GM12873 (cell line): ENCODE results near the gene INPP4A.

Experiments
- TF ChIP-seq, protein P1 (sequence below): IDR thresholded peaks from 2 replicates; pipeline ENCODE4 v1.5.1; 2012; ENCODE audit warnings: low read depth, mild to moderate bottlenecking, moderate library complexity, low read length, control low read depth; ENCODE audit not compliant: insufficient read depth; ENCODE audit errors: missing control alignments

INPP4A gene

DNA sequence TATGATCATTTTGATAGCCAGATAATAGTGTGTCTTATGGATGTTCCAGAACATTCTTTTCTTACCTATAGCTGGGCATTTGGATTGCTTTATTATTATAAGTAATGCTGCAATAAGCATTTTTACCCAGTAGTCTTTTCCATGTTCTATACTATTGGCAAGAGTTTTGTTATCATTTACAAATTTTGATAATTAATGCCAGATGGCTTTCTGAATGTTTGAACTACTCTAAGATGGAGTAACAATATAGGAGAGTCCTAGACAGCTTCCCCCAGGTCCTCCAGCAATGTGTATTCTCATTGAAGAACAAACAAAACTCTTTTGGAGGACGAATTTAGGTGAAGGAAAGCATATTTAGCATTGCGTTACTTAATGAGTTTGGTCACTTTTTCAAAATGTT is 73.0 kb downstream of the INPP4A start:
- TF ChIP-seq, protein P1, sequence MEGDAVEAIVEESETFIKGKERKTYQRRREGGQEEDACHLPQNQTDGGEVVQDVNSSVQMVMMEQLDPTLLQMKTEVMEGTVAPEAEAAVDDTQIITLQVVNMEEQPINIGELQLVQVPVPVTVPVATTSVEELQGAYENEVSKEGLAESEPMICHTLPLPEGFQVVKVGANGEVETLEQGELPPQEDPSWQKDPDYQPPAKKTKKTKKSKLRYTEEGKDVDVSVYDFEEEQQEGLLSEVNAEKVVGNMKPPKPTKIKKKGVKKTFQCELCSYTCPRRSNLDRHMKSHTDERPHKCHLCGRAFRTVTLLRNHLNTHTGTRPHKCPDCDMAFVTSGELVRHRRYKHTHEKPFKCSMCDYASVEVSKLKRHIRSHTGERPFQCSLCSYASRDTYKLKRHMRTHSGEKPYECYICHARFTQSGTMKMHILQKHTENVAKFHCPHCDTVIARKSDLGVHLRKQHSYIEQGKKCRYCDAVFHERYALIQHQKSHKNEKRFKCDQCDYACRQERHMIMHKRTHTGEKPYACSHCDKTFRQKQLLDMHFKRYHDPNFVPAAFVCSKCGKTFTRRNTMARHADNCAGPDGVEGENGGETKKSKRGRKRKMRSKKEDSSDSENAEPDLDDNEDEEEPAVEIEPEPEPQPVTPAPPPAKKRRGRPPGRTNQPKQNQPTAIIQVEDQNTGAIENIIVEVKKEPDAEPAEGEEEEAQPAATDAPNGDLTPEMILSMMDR: no peak

DNA sequence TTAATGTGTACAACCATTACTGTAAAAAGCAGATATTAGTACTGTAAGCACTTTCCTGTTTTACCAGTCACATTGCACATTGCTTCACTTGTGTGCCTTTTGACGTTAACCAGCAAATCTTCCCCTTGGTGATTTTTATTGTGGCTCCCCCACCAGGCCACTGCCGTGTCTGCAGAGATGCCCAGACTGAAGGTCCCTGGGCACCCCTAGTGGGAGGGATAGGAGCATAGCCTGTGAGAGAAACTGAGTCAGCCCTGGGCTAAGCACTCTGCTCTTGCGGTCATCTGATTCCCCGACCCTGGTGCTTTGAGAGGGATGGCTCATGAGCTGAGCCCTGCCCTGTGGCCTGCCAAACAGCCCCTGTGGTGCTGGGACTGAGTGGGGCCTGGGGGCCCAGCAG is 73.4 kb downstream of the INPP4A start:
- TF ChIP-seq, protein P1: peak; percentile 72

DNA sequence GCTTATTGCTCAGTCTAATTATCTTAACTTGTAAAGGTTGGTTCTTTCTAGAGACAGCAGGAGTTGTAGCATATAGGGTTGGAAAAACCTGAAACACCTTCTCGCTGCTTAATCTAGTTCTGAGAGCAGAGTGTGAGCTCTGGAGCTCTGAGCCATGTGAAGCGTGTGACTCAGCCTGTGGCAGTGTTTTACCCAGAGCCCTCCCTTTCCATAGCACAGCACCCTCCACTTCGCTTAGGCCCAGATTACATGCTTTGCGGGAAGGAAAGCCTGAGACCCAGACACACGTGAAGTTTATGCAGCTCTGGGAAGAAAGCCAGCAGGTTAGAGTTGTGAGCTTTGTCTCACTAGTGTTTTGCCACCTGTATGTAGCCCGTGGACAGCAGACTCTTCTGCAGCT is 74.5 kb downstream of the INPP4A start:
- TF ChIP-seq, protein P1: no peak

- TF ChIP-seq, protein P1: no peak
Observed at GRCh38 chr2:98519851-98520250, 75.2 kb downstream of the INPP4A start.

- TF ChIP-seq, protein P1: no peak
Observed at GRCh38 chr2:98520806-98521205, 76.1 kb downstream of the INPP4A start.

DNA sequence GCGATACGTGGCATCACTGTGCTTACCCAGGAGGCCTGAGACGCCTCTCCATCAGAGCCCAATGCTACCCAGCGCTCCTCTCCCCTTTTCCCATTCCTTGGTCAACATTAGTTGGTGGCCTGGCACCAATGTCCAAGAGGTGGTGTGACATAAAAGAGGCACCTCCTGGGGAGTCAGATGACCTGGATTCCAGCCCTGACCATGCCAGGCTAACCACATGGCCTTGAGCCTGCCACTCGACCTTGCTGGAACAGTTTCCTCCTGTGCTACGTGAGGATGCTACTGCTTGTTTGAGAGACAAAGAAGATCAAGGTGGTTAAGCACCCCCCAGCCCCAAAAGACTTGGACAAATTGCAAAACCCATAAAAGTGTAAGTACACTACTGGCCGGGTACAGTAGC is 76.6 kb downstream of the INPP4A start:
- TF ChIP-seq, protein P1: no peak

GRCh38 chr2:98522854-98523253 is 78.2 kb downstream of the INPP4A start:
- TF ChIP-seq, protein P1: no peak
